ENCODE measurements around the gene FKBP6. TPM values are rescaled to one million over a fixed set of nuclear protein-coding genes. Genes with fewer than 3 reads are reported as not detected.
A peak's percentile ranks its signal among the peaks of the same experiment; 100 is the strongest.

The FKBP6 gene
- total and polyA plus RNA-seq, 9 of the 15 experiments (the other 6 are each of a cell fraction or from before 2014, with no cell fraction given): not detected

- no peak overlapping the region for H2AFZ ChIP-seq (ENCODE audit: low read depth, low read length)
- no peaks in the 10 kb centered on the region for H3K36me3 ChIP-seq (ENCODE audit: control insufficient read depth, insufficient read depth, low read length)
- H3K4me2 ChIP-seq (ENCODE audit: insufficient read depth, low read length): no peak overlapping the region
- CTCF ChIA-PET (ENCODE audit: low intra/inter-chr PET ratio): no interaction called here
- in situ Hi-C loops (cut with MboI) (no loop called here), intact Hi-C loops (cut with micrococcal nuclease) (no loop called here)
- H3K9me1 ChIP-seq (ENCODE audit: control insufficient read depth, insufficient read depth, low read length): no peaks in the 10 kb centered on the region
- no peak overlapping the region for H3K9ac ChIP-seq (ENCODE audit: insufficient read depth in 1 of 2, low read depth in 2 of 2, low read length in 2 of 2)
- FAIRE-seq (no peak), ATAC-seq (no peak), DNase-seq (ENCODE audit: extremely low read depth in 1 of 4, low spot score in 3 of 4) (no peak)
- H3K79me2 ChIP-seq (ENCODE audit: control insufficient read depth, insufficient read depth, low read length): no peaks in the 10 kb centered on the region
- peaks cover 67 to 90% of the 10 kb centered on the region in 2 experiments for H3K27me3 ChIP-seq (ENCODE audit: control insufficient read depth in 2 of 2, insufficient read depth in 2 of 2, low read length in 2 of 2)
- POLR2A ChIA-PET: no interaction called here
- TF ChIP-seq ATF3 (IDR thresholded peaks at IDR 0.05) (peak; percentile 38; the same call in 1 of the 2 replicates), ATF3 (CRISPR knock-in tag; conservative IDR thresholded peaks at IDR 0.05) (no peak), BCLAF1 (IDR thresholded peaks at IDR 0.05; ENCODE audit: borderline replicate concordance in 1 of 2, control insufficient read depth in 1 of 2, low read depth in 2 of 2, low read length in 1 of 2) (no peak)
- H3K9me3 ChIP-seq (replicated peaks; ENCODE audit: control insufficient read depth, insufficient read depth, low read depth, low read length): peaks cover 2% of the 10 kb centered on the region
- no peak overlapping the region for H3K27ac ChIP-seq (ENCODE audit: extremely low read depth, low read depth, low read length)
- no TSS peak for BruUV-seq (replicated peaks)
- 3% methylated on average over 6 of the region's 6 CpGs for WGBS (ENCODE audit: insufficient coverage, low coverage, missing lambda C conversion rate)
- H3K4me3 ChIP-seq: no peak overlapping the region
- no peaks in the 10 kb centered on the region for H4K20me1 ChIP-seq (replicated peaks; ENCODE audit: control insufficient read depth, insufficient read depth, low read length)
- H3K4me1 ChIP-seq (replicated peaks in 1 of 2; ENCODE audit: control insufficient read depth in 2 of 2, insufficient read depth in 2 of 2, low read length in 2 of 2): peaks cover 0 to 10% of the 10 kb centered on the region in 2 experiments; a peak in 2 of 5 replicates
Observed at GRCh38 chr7:73353243-73353642, 25.3 kb downstream of the FKBP6 start.
